Measurements from ENCODE around the gene SORBS1.

DNA sequence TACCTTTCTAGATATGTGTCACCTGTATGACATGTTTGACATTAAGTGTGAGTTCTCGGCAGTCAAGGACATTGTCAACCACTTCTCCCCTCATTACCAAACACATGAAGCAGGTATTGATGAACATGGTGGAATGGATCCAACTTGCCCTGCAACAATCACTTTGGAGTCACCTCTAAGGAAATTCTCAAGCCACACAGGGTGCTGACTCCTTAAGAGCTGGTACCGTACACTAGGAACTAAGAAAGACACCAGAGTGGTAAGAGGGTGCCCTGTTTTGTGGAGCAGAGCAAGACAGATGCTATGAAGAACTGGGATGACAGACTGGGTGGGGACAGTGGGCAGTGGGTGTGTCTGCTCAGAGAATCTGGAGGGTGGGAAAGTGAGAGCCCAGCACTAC lies 17.4 kb upstream of the SORBS1 start:
- TF ChIP-seq EZH2phosphoT487 (IDR thresholded peaks at IDR 0.05) = no peak
- TF ChIP-seq, protein P1, sequence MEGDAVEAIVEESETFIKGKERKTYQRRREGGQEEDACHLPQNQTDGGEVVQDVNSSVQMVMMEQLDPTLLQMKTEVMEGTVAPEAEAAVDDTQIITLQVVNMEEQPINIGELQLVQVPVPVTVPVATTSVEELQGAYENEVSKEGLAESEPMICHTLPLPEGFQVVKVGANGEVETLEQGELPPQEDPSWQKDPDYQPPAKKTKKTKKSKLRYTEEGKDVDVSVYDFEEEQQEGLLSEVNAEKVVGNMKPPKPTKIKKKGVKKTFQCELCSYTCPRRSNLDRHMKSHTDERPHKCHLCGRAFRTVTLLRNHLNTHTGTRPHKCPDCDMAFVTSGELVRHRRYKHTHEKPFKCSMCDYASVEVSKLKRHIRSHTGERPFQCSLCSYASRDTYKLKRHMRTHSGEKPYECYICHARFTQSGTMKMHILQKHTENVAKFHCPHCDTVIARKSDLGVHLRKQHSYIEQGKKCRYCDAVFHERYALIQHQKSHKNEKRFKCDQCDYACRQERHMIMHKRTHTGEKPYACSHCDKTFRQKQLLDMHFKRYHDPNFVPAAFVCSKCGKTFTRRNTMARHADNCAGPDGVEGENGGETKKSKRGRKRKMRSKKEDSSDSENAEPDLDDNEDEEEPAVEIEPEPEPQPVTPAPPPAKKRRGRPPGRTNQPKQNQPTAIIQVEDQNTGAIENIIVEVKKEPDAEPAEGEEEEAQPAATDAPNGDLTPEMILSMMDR (IDR thresholded peaks at IDR 0.05) = no peak

Data from neural progenitor cell (in vitro differentiated cells).